Measurements from ENCODE around the gene SLC30A9. TPM values are rescaled to one million over a fixed set of nuclear protein-coding genes. Genes with fewer than 3 reads are reported as not detected.
A peak's percentile ranks its signal among the peaks of the same experiment; 100 is the strongest.

The SLC30A9 gene
- total RNA-seq, 4 donors from 2014 or later = 32.4 to 45.4 (median 34.7) TPM

GRCh38 chr4:41957634-41958033, 32.7 kb upstream of the SLC30A9 start:
- H3K27me3 ChIP-seq = no peaks in the 10 kb centered on the region
- TF ChIP-seq POLR2AphosphoS5 (IDR thresholded peaks at IDR 0.05) (no peak), CTCF (IDR thresholded peaks at IDR 0.05) (peak in 1 of 3 experiments; percentile 21)
- intact Hi-C loops (cut with DNase I) = no loop called here
- H3K4me3 ChIP-seq = no peak overlapping the region
- no peak overlapping the region for H3K27ac ChIP-seq (replicated peaks in 1 of 4)
- no peak for DNase-seq (ENCODE audit: extremely low spot score)
- peaks cover 0 to 34% (median 25%) of the 10 kb centered on the region in 4 donors for H3K36me3 ChIP-seq
- no peaks in the 10 kb centered on the region for H3K4me1 ChIP-seq
- 26% methylated on average over 1 of the region's 1 CpG for WGBS
- H3K9me3 ChIP-seq = no peaks in the 10 kb centered on the region

- no peaks in the 10 kb centered on the region for H3K9me3 ChIP-seq
- WGBS = 90% methylated on average over 4 of the region's 4 CpGs
- TF ChIP-seq CTCF (IDR thresholded peaks at IDR 0.05) (peak in 1 of 3 experiments; percentile 30), POLR2AphosphoS5 (IDR thresholded peaks at IDR 0.05) (no peak), EP300 (IDR thresholded peaks at IDR 0.05) (no peak), POLR2A (IDR thresholded peaks at IDR 0.05; ENCODE audit: low read depth) (no peak)
- H3K4me3 ChIP-seq = no peak overlapping the region
- H3K4me1 ChIP-seq = no peaks in the 10 kb centered on the region
- DNase-seq (ENCODE audit: extremely low spot score) = no peak
- H3K36me3 ChIP-seq = no peaks in the 10 kb centered on the region
- no peak overlapping the region for H3K27ac ChIP-seq (replicated peaks in 1 of 4)
- H3K27me3 ChIP-seq = no peaks in the 10 kb centered on the region
- intact Hi-C loops (cut with DNase I) = no loop called here
Measured at GRCh38 chr4:41963105-41963504, 27.2 kb upstream of the SLC30A9 start.

- no peak overlapping the region for H3K4me3 ChIP-seq
- no peaks in the 10 kb centered on the region for H3K36me3 ChIP-seq
- H3K4me1 ChIP-seq = no peaks in the 10 kb centered on the region
- intact Hi-C loops (cut with DNase I) = no loop called here
- peaks cover 0 to 7% (median 2%) of the 10 kb centered on the region in 4 donors for H3K9me3 ChIP-seq
- 97% methylated on average over 1 of the region's 1 CpG for WGBS
- no peaks in the 10 kb centered on the region for H3K27me3 ChIP-seq
- no peak for DNase-seq (ENCODE audit: extremely low spot score)
- no peak overlapping the region for H3K27ac ChIP-seq (replicated peaks in 1 of 4)
- TF ChIP-seq POLR2A (IDR thresholded peaks at IDR 0.05; ENCODE audit: low read depth) = no peak
- TF ChIP-seq EP300 (IDR thresholded peaks at IDR 0.05) = no peak
- no peak for TF ChIP-seq CTCF (IDR thresholded peaks at IDR 0.05)
- TF ChIP-seq POLR2AphosphoS5 (IDR thresholded peaks at IDR 0.05) = no peak
Measured at GRCh38 chr4:41964401-41964800, 25.9 kb upstream of the SLC30A9 start.

- 100% methylated on average over 2 of the region's 2 CpGs for WGBS
Measured at GRCh38 chr4:41967392-41967791, 22.9 kb upstream of the SLC30A9 start.

More at GRCh38 chr4:41967392-41967791, 22.9 kb upstream of the SLC30A9 start:
- DNase-seq (ENCODE audit: extremely low spot score) = no peak
- intact Hi-C loops (cut with DNase I) = no loop called here
- Histone ChIP-seq H3K27ac (replicated peaks in 1 of 4) (no peak overlapping the region), H3K9me3 (peaks cover 0 to 7% (median 2%) of the 10 kb centered on the region in 4 donors), H3K4me1 (no peaks in the 10 kb centered on the region), H3K27me3 (no peaks in the 10 kb centered on the region), H3K4me3 (no peak overlapping the region), H3K36me3 (no peaks in the 10 kb centered on the region)
- TF ChIP-seq CTCF (IDR thresholded peaks at IDR 0.05) = no peak
- TF ChIP-seq EP300 (IDR thresholded peaks at IDR 0.05) = no peak
- no peak for TF ChIP-seq POLR2AphosphoS5 (IDR thresholded peaks at IDR 0.05)
- no peak for TF ChIP-seq POLR2A (IDR thresholded peaks at IDR 0.05; ENCODE audit: low read depth)

Data from esophagus muscularis mucosa (tissue), 4 donors.